ENCODE measurements around the gene KCNJ6. TPM values are rescaled to one million over a fixed set of nuclear protein-coding genes. Genes with fewer than 3 reads are reported as not detected.

Gene KCNJ6
- total and polyA plus RNA-seq, 4 experiments from 2014 or later, result not detected

- Mint-ChIP-seq H3K4me1 (no peaks in the 10 kb centered on the region), H3K9me3 (peaks cover 0 to 2% (median 0%) of the 10 kb centered on the region in 8 donors), H3K4me3 (no peak overlapping the region), H3K27ac (no peak overlapping the region), H3K27me3 (peaks cover 0 to 3% of the 10 kb centered on the region in 2 donors), H3K36me3 (no peaks in the 10 kb centered on the region)
- H3K9me3 ChIP-seq (ENCODE audit: control insufficient read depth in 1 of 2, low read length in 2 of 2), result no peaks in the 10 kb centered on the region
- no peak overlapping the region for H3K4me3 ChIP-seq (ENCODE audit: low read length in 2 of 2)
- ChIA-PET POLR2A (ENCODE audit: partially characterized antibody) (no interaction called here), CTCF (ENCODE audit: partially characterized antibody) (no interaction called here)
- DNase-seq, result no peak
- intact Hi-C loops (cut with micrococcal nuclease), result no loop called here
- no peaks in the 10 kb centered on the region for H3K27me3 ChIP-seq (ENCODE audit: insufficient read depth, low read length)
- H3K27ac ChIP-seq (ENCODE audit: low read depth, low read length), result no peak overlapping the region
- H3K4me1 ChIP-seq (ENCODE audit: insufficient read depth, low read length), result no peaks in the 10 kb centered on the region
- no peaks in the 10 kb centered on the region for H3K36me3 ChIP-seq (ENCODE audit: insufficient read depth, low read length)
Measured at GRCh38 chr21:37873655-37874054, 42.6 kb downstream of the KCNJ6 start.

- CTCF ChIA-PET (ENCODE audit: partially characterized antibody), result no interaction called here
- POLR2A ChIA-PET (ENCODE audit: partially characterized antibody), result no interaction called here
- no peaks in the 10 kb centered on the region for H3K36me3 ChIP-seq (ENCODE audit: insufficient read depth, low read length)
- H3K9me3 ChIP-seq (ENCODE audit: control insufficient read depth in 1 of 2, low read length in 2 of 2), result no peaks in the 10 kb centered on the region
- intact Hi-C loops (cut with micrococcal nuclease), result no loop called here
- no peaks in the 10 kb centered on the region for H3K27me3 ChIP-seq (ENCODE audit: insufficient read depth, low read length)
- DNase-seq, result no peak
- H3K9me3 Mint-ChIP-seq, result peaks cover 0 to 2% (median 0%) of the 10 kb centered on the region in 8 donors
- H3K27me3 Mint-ChIP-seq, result peaks cover 1 to 5% of the 10 kb centered on the region in 2 donors
- no peak overlapping the region for H3K4me3 Mint-ChIP-seq
- no peaks in the 10 kb centered on the region for H3K36me3 Mint-ChIP-seq
- H3K27ac ChIP-seq (ENCODE audit: low read depth, low read length), result no peak overlapping the region
- H3K27ac Mint-ChIP-seq, result no peak overlapping the region
- no peak overlapping the region for H3K4me3 ChIP-seq (ENCODE audit: low read length in 2 of 2)
- no peaks in the 10 kb centered on the region for H3K4me1 Mint-ChIP-seq
- H3K4me1 ChIP-seq (ENCODE audit: insufficient read depth, low read length), result no peaks in the 10 kb centered on the region
Measured at GRCh38 chr21:37871121-37871862, 45.0 kb downstream of the KCNJ6 start.

- Mint-ChIP-seq H3K4me3 (no peak overlapping the region), H3K9me3 (peaks cover 0 to 2% (median 0%) of the 10 kb centered on the region in 8 donors), H3K36me3 (no peaks in the 10 kb centered on the region), H3K27me3 (peaks cover 4 to 5% of the 10 kb centered on the region in 2 donors), H3K4me1 (no peaks in the 10 kb centered on the region), H3K27ac (no peak overlapping the region)
- H3K9me3 ChIP-seq (ENCODE audit: control insufficient read depth in 1 of 2, low read length in 2 of 2), result no peaks in the 10 kb centered on the region
- ChIA-PET CTCF (ENCODE audit: partially characterized antibody) (no interaction called here), POLR2A (ENCODE audit: partially characterized antibody) (interaction anchor here (0.6 kb wide), 1 partner anchor 141 kb away, joined by 3 read pairs; no protein-coding TSS in a partner anchor)
- no peak for DNase-seq
- H3K4me1 ChIP-seq (ENCODE audit: insufficient read depth, low read length), result no peaks in the 10 kb centered on the region
- H3K4me3 ChIP-seq (ENCODE audit: low read length in 2 of 2), result no peak overlapping the region
- H3K27me3 ChIP-seq (ENCODE audit: insufficient read depth, low read length), result no peaks in the 10 kb centered on the region
- H3K36me3 ChIP-seq (ENCODE audit: insufficient read depth, low read length), result no peaks in the 10 kb centered on the region
- intact Hi-C loops (cut with micrococcal nuclease), result no loop called here
- no peak overlapping the region for H3K27ac ChIP-seq (ENCODE audit: low read depth, low read length)
Measured at GRCh38 chr21:37870221-37870620, 46.0 kb downstream of the KCNJ6 start.

- DNase-seq, result no peak
- intact Hi-C loops (cut with micrococcal nuclease), result no loop called here
- no peaks in the 10 kb centered on the region for H3K4me1 ChIP-seq (ENCODE audit: insufficient read depth, low read length)
- H3K27ac Mint-ChIP-seq, result no peak overlapping the region
- H3K4me3 Mint-ChIP-seq, result no peak overlapping the region
- no peaks in the 10 kb centered on the region for H3K36me3 ChIP-seq (ENCODE audit: insufficient read depth, low read length)
- H3K27ac ChIP-seq (ENCODE audit: low read depth, low read length), result no peak overlapping the region
- H3K4me1 Mint-ChIP-seq, result no peaks in the 10 kb centered on the region
- H3K27me3 ChIP-seq (ENCODE audit: insufficient read depth, low read length), result no peaks in the 10 kb centered on the region
- peaks cover 5 to 6% of the 10 kb centered on the region in 2 donors for H3K27me3 Mint-ChIP-seq
- H3K36me3 Mint-ChIP-seq, result no peaks in the 10 kb centered on the region
- CTCF ChIA-PET (ENCODE audit: partially characterized antibody), result no interaction called here
- H3K9me3 ChIP-seq (ENCODE audit: control insufficient read depth in 1 of 2, low read length in 2 of 2), result no peaks in the 10 kb centered on the region
- no peak overlapping the region for H3K4me3 ChIP-seq (ENCODE audit: low read length in 2 of 2)
- POLR2A ChIA-PET (ENCODE audit: partially characterized antibody), result no interaction called here
- peaks cover 0 to 2% (median 0%) of the 10 kb centered on the region in 8 donors for H3K9me3 Mint-ChIP-seq
Measured at GRCh38 chr21:37869661-37870060, 46.6 kb downstream of the KCNJ6 start.

- Histone ChIP-seq H3K4me3 (ENCODE audit: low read length in 2 of 2) (no peak overlapping the region), H3K27me3 (ENCODE audit: insufficient read depth, low read length) (no peaks in the 10 kb centered on the region), H3K36me3 (ENCODE audit: insufficient read depth, low read length) (no peaks in the 10 kb centered on the region), H3K9me3 (ENCODE audit: control insufficient read depth in 1 of 2, low read length in 2 of 2) (no peaks in the 10 kb centered on the region), H3K4me1 (ENCODE audit: insufficient read depth, low read length) (no peaks in the 10 kb centered on the region), H3K27ac (ENCODE audit: low read depth, low read length) (no peak overlapping the region)
- intact Hi-C loops (cut with micrococcal nuclease), result no loop called here
- ChIA-PET CTCF (ENCODE audit: partially characterized antibody) (no interaction called here), POLR2A (ENCODE audit: partially characterized antibody) (no interaction called here)
- DNase-seq, result no peak
- Mint-ChIP-seq H3K4me3 (no peak overlapping the region), H3K36me3 (no peaks in the 10 kb centered on the region), H3K27me3 (peaks cover 5 to 6% of the 10 kb centered on the region in 2 donors), H3K4me1 (no peaks in the 10 kb centered on the region), H3K27ac (peak overlapping the region in 1 of 7 donors; percentile 62), H3K9me3 (peaks cover 0 to 2% (median 0%) of the 10 kb centered on the region in 8 donors)
Measured at GRCh38 chr21:37868446-37869295, 47.6 kb downstream of the KCNJ6 start.

- intact Hi-C loops (cut with micrococcal nuclease), result no loop called here
- no peaks in the 10 kb centered on the region for H3K9me3 Mint-ChIP-seq
- H3K4me1 Mint-ChIP-seq, result peaks cover 0 to 2% (median 0%) of the 10 kb centered on the region in 4 donors
- ChIA-PET CTCF (ENCODE audit: partially characterized antibody) (no interaction called here), POLR2A (ENCODE audit: partially characterized antibody) (no interaction called here)
- no peaks in the 10 kb centered on the region for H3K36me3 Mint-ChIP-seq
- H3K36me3 ChIP-seq (ENCODE audit: insufficient read depth, low read length), result no peaks in the 10 kb centered on the region
- H3K27ac ChIP-seq (ENCODE audit: low read depth, low read length), result no peak overlapping the region
- H3K27me3 Mint-ChIP-seq, result peaks cover 4 to 8% of the 10 kb centered on the region in 2 donors
- H3K9me3 ChIP-seq (ENCODE audit: control insufficient read depth in 1 of 2, low read length in 2 of 2), result no peaks in the 10 kb centered on the region
- H3K27me3 ChIP-seq (ENCODE audit: insufficient read depth, low read length), result no peaks in the 10 kb centered on the region
- H3K4me3 ChIP-seq (ENCODE audit: low read length in 2 of 2), result no peak overlapping the region
- H3K27ac Mint-ChIP-seq, result no peak overlapping the region
- no peak overlapping the region for H3K4me3 Mint-ChIP-seq
- DNase-seq, result no peak
- H3K4me1 ChIP-seq (ENCODE audit: insufficient read depth, low read length), result no peaks in the 10 kb centered on the region
Measured at GRCh38 chr21:37866027-37866426, 50.2 kb downstream of the KCNJ6 start.

- Mint-ChIP-seq H3K4me3 (no peak overlapping the region), H3K4me1 (peaks cover 0 to 2% (median 0%) of the 10 kb centered on the region in 4 donors), H3K9me3 (peaks cover 0 to 3% (median 0%) of the 10 kb centered on the region in 8 donors), H3K36me3 (no peaks in the 10 kb centered on the region), H3K27ac (no peak overlapping the region), H3K27me3 (peaks cover 3 to 8% of the 10 kb centered on the region in 2 donors)
- H3K4me3 ChIP-seq (ENCODE audit: low read length in 2 of 2), result no peak overlapping the region
- H3K4me1 ChIP-seq (ENCODE audit: insufficient read depth, low read length), result no peaks in the 10 kb centered on the region
- no peaks in the 10 kb centered on the region for H3K36me3 ChIP-seq (ENCODE audit: insufficient read depth, low read length)
- POLR2A ChIA-PET (ENCODE audit: partially characterized antibody), result no interaction called here
- H3K27ac ChIP-seq (ENCODE audit: low read depth, low read length), result no peak overlapping the region
- H3K9me3 ChIP-seq (ENCODE audit: control insufficient read depth in 1 of 2, low read length in 2 of 2), result no peaks in the 10 kb centered on the region
- no peaks in the 10 kb centered on the region for H3K27me3 ChIP-seq (ENCODE audit: insufficient read depth, low read length)
- no peak for DNase-seq
- intact Hi-C loops (cut with micrococcal nuclease), result no loop called here
- CTCF ChIA-PET (ENCODE audit: partially characterized antibody), result no interaction called here
Measured at GRCh38 chr21:37865156-37865555, 51.1 kb downstream of the KCNJ6 start.

Data from CD4-positive, alpha-beta memory T cell (primary cell).